ENCODE measurements around the gene ZDHHC22. TPM values are rescaled to one million over a fixed set of nuclear protein-coding genes. Genes with fewer than 3 reads are reported as not detected.

ZDHHC22 gene
- total and polyA plus RNA-seq, 2 experiments from 2014 or later, result 17.6 to 32.1 TPM

DNA sequence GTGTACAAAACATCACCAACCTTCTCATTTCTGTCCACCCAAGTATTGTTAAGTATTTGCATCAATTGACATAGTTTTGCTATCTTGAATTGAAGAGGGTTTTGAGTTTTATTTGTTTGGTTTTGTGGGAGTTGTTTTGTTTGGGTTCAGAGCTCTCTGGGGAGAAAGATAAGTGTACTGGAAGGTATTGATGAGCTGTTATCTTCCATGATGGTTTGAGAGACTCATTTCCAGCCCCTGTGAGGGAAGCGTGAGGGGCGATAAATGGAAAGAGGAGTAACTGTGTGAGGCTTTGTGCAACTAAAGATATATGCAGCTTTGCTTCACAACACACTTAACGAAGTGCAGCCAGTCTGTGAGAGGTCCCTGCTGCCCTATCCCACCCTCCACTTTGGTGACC, 59.2 kb downstream of the ZDHHC22 start:
- H4K20me1 ChIP-seq (replicated peaks; ENCODE audit: insufficient read depth), result no peaks in the 10 kb centered on the region
- no peak overlapping the region for H3K4me2 ChIP-seq
- Mint-ChIP-seq H3K27ac (no peak overlapping the region), H3K4me1 (peaks cover 22% of the 10 kb centered on the region), H3K4me3 (no peak overlapping the region), H3K27me3 (ENCODE audit: insufficient read depth, low read depth, poor library complexity) (no peaks in the 10 kb centered on the region), H3K36me3 (ENCODE audit: low read depth) (no peaks in the 10 kb centered on the region), H3K9me3 (0 out of 3 replicates have a peak, but pooled peaks cover 3% of the 10 kb centered on the region)
- DNase-seq (ENCODE audit: low spot score), result no peak
- H3K27ac ChIP-seq (ENCODE audit: low read depth), result no peak overlapping the region
- no peaks in the 10 kb centered on the region; the same call in 1 of the 2 replicates for H3F3A ChIP-seq (replicated peaks; ENCODE audit: low read depth)
- TF ChIP-seq EZH2phosphoT487 (IDR thresholded peaks at IDR 0.05; ENCODE audit: unreplicated experiment) (no peak), CTCF (conservative IDR thresholded peaks at IDR 0.05; ENCODE audit: low read depth in 2 of 2) (no peak), NANOG (IDR thresholded peaks at IDR 0.05; ENCODE audit: borderline replicate concordance) (no peak), EZH2 (IDR thresholded peaks at IDR 0.05; ENCODE audit: low read depth, unreplicated experiment) (no peak), ZNF462 (CRISPR knock-in tag; IDR thresholded peaks at IDR 0.05) (no peak), ZNF114 (CRISPR knock-in tag; IDR thresholded peaks at IDR 0.05) (no peak), STAT1 (IDR thresholded peaks at IDR 0.05; ENCODE audit: unreplicated experiment) (no peak)
- TF ChIP-seq, protein P1, sequence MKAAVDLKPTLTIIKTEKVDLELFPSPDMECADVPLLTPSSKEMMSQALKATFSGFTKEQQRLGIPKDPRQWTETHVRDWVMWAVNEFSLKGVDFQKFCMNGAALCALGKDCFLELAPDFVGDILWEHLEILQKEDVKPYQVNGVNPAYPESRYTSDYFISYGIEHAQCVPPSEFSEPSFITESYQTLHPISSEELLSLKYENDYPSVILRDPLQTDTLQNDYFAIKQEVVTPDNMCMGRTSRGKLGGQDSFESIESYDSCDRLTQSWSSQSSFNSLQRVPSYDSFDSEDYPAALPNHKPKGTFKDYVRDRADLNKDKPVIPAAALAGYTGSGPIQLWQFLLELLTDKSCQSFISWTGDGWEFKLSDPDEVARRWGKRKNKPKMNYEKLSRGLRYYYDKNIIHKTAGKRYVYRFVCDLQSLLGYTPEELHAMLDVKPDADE (IDR thresholded peaks at IDR 0.05), result no peak
- TF ChIP-seq, protein P2, sequence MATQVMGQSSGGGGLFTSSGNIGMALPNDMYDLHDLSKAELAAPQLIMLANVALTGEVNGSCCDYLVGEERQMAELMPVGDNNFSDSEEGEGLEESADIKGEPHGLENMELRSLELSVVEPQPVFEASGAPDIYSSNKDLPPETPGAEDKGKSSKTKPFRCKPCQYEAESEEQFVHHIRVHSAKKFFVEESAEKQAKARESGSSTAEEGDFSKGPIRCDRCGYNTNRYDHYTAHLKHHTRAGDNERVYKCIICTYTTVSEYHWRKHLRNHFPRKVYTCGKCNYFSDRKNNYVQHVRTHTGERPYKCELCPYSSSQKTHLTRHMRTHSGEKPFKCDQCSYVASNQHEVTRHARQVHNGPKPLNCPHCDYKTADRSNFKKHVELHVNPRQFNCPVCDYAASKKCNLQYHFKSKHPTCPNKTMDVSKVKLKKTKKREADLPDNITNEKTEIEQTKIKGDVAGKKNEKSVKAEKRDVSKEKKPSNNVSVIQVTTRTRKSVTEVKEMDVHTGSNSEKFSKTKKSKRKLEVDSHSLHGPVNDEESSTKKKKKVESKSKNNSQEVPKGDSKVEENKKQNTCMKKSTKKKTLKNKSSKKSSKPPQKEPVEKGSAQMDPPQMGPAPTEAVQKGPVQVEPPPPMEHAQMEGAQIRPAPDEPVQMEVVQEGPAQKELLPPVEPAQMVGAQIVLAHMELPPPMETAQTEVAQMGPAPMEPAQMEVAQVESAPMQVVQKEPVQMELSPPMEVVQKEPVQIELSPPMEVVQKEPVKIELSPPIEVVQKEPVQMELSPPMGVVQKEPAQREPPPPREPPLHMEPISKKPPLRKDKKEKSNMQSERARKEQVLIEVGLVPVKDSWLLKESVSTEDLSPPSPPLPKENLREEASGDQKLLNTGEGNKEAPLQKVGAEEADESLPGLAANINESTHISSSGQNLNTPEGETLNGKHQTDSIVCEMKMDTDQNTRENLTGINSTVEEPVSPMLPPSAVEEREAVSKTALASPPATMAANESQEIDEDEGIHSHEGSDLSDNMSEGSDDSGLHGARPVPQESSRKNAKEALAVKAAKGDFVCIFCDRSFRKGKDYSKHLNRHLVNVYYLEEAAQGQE (IDR thresholded peaks at IDR 0.05; ENCODE audit: unreplicated experiment), result no peak
- no peak overlapping the region for H3K4me3 ChIP-seq
- no peaks in the 10 kb centered on the region for H3K36me3 ChIP-seq (ENCODE audit: insufficient read depth)
- peaks cover 6% of the 10 kb centered on the region; the same call in 1 of the 2 replicates for H3K4me1 ChIP-seq (ENCODE audit: insufficient read depth)
- no peak for ATAC-seq
- H3K27me3 ChIP-seq (ENCODE audit: insufficient read depth), result no peaks in the 10 kb centered on the region
- no peaks in the 10 kb centered on the region for H3K9me2 ChIP-seq (ENCODE audit: insufficient read depth)
- no peak overlapping the region for H2AFZ ChIP-seq
- H3K79me2 ChIP-seq (replicated peaks; ENCODE audit: insufficient read depth), result no peaks in the 10 kb centered on the region
